Neural cell (in vitro differentiated cells): ENCODE results near the gene EVA1B.

Experiments
- EP300 ChIP-seq: fragments of 450-650 bp; conservative IDR thresholded peaks from 2 replicates; pipeline ENCODE4 v1.6.1; 2014; ENCODE audit warnings: antibody characterized with exemption, mild to moderate bottlenecking, moderate library complexity; ENCODE audit not compliant: poor library complexity, severe bottlenecking
- EZH2 ChIP-seq: fragments of 200-600, 300-800 bp; shearing (Covaris generic), sonication (generic); IDR thresholded peaks from 2 replicates; pipeline ENCODE4 v1.6.1; 2014; ENCODE audit warnings: antibody characterized with exemption, low read length, borderline replicate concordance, mild to moderate bottlenecking; ENCODE audit not compliant: insufficient read depth, poor library complexity, severe bottlenecking
- MXI1 ChIP-seq: fragments of 450-650 bp; conservative IDR thresholded peaks from 2 replicates; pipeline ENCODE4 v1.6.1; 2014; ENCODE audit warnings: antibody characterized with exemption, mild to moderate bottlenecking; ENCODE audit not compliant: poor library complexity, severe bottlenecking
- POLR2AphosphoS5 ChIP-seq: IDR thresholded peaks from 2 replicates; pipeline ENCODE4 v1.6.1; 2012
- RAD21 ChIP-seq: fragments of 450-650 bp; conservative IDR thresholded peaks from 2 replicates; pipeline ENCODE4 v1.6.1; 2014; ENCODE audit warnings: antibody characterized with exemption, mild to moderate bottlenecking, moderate library complexity
- SMC3 ChIP-seq: fragments of 450-650 bp; conservative IDR thresholded peaks from 2 replicates; pipeline ENCODE4 v1.6.1; 2014; ENCODE audit warnings: antibody characterized with exemption, mild to moderate bottlenecking, moderate library complexity; ENCODE audit not compliant: poor library complexity
- TAF1 ChIP-seq: IDR thresholded peaks from 2 replicates; pipeline ENCODE4 v1.6.1; 2012; ENCODE audit warnings: low read depth
- TF ChIP-seq, protein P1 (sequence below): fragments of 450-650 bp; IDR thresholded peaks from 2 replicates; pipeline ENCODE4 v1.5.1; 2014; ENCODE audit warnings: antibody characterized with exemption, mild to moderate bottlenecking, moderate library complexity; ENCODE audit not compliant: poor library complexity, severe bottlenecking
- TF ChIP-seq, protein P2 (sequence below): IDR thresholded peaks from 2 replicates; pipeline ENCODE4 v1.6.1; 2012; ENCODE audit warnings: borderline replicate concordance

DNA sequence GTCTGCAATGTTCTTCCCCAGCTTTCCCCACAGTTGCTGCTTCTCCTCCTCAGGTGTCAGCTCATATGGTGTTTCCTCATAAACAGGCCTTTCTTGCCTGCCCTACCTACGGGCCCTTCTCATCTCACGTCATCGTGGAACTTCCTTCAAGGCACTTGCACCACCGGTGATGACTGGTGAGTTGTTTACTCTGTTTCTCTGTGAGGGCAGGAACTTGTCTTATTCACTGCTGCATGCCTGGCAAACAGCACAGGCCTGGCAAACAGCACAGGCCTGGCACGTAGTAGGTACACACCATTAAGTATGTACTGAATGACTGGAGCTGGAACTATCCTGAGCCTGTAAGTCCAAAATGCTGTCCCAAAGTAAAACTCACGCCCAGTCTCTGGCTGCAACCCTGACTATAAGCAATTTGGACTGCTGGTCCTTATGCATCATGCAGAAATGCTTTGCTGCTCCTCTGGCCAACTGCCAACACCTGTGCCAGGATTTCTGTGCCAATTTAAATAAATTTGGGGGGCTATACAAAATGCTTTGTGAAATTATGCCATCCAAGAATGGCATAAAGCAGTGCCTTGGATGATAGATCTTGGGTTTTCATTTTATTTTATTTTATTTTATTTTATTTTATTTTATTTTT lies 36.6 kb upstream of the EVA1B start:
- TF ChIP-seq, protein P1, sequence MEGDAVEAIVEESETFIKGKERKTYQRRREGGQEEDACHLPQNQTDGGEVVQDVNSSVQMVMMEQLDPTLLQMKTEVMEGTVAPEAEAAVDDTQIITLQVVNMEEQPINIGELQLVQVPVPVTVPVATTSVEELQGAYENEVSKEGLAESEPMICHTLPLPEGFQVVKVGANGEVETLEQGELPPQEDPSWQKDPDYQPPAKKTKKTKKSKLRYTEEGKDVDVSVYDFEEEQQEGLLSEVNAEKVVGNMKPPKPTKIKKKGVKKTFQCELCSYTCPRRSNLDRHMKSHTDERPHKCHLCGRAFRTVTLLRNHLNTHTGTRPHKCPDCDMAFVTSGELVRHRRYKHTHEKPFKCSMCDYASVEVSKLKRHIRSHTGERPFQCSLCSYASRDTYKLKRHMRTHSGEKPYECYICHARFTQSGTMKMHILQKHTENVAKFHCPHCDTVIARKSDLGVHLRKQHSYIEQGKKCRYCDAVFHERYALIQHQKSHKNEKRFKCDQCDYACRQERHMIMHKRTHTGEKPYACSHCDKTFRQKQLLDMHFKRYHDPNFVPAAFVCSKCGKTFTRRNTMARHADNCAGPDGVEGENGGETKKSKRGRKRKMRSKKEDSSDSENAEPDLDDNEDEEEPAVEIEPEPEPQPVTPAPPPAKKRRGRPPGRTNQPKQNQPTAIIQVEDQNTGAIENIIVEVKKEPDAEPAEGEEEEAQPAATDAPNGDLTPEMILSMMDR = no peak
- TF ChIP-seq EP300 = no peak
- TF ChIP-seq POLR2AphosphoS5 = no peak
- no peak for TF ChIP-seq EZH2
- no peak for TF ChIP-seq RAD21
- TF ChIP-seq SMC3 = no peak
- TF ChIP-seq TAF1 = no peak
- TF ChIP-seq, protein P2, sequence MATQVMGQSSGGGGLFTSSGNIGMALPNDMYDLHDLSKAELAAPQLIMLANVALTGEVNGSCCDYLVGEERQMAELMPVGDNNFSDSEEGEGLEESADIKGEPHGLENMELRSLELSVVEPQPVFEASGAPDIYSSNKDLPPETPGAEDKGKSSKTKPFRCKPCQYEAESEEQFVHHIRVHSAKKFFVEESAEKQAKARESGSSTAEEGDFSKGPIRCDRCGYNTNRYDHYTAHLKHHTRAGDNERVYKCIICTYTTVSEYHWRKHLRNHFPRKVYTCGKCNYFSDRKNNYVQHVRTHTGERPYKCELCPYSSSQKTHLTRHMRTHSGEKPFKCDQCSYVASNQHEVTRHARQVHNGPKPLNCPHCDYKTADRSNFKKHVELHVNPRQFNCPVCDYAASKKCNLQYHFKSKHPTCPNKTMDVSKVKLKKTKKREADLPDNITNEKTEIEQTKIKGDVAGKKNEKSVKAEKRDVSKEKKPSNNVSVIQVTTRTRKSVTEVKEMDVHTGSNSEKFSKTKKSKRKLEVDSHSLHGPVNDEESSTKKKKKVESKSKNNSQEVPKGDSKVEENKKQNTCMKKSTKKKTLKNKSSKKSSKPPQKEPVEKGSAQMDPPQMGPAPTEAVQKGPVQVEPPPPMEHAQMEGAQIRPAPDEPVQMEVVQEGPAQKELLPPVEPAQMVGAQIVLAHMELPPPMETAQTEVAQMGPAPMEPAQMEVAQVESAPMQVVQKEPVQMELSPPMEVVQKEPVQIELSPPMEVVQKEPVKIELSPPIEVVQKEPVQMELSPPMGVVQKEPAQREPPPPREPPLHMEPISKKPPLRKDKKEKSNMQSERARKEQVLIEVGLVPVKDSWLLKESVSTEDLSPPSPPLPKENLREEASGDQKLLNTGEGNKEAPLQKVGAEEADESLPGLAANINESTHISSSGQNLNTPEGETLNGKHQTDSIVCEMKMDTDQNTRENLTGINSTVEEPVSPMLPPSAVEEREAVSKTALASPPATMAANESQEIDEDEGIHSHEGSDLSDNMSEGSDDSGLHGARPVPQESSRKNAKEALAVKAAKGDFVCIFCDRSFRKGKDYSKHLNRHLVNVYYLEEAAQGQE = no peak
- TF ChIP-seq MXI1 = no peak
